Measurements from ENCODE around the gene FBXO44. TPM values are rescaled to one million over a fixed set of nuclear protein-coding genes. Genes with fewer than 3 reads are reported as not detected.
A peak's percentile ranks its signal among the peaks of the same experiment; 100 is the strongest.
"Not testable (repeated sequence)": the region's sequence is repeated elsewhere in the genome, so short reads cannot be mapped to it uniquely, and the experiment has no call there.

The FBXO44 gene
- total and polyA plus RNA-seq, 2 donors (not counting 1 experiment from before 2014, with no cell fraction given) = 8.1 to 17.8 TPM

- H2AFZ ChIP-seq (ENCODE audit: low read length) = no peak overlapping the region
- no peaks in the 10 kb centered on the region for H3K9me3 ChIP-seq (ENCODE audit: control insufficient read depth, insufficient read depth, low read depth, low read length)
- H3K27me3 ChIP-seq (ENCODE audit: control insufficient read depth, insufficient read depth, low read length) = peaks cover 9% of the 10 kb centered on the region
- H3K9ac ChIP-seq (ENCODE audit: insufficient read depth, low read length) = no peak overlapping the region
- H3K36me3 ChIP-seq (ENCODE audit: control insufficient read depth, insufficient read depth, low read length) = no peaks in the 10 kb centered on the region
- TF ChIP-seq EZH2 (IDR thresholded peaks at IDR 0.05; ENCODE audit: low read length, missing control alignments) (no peak), CTCF (conservative IDR thresholded peaks at IDR 0.05 in 1 of 2, IDR thresholded peaks at IDR 0.05 in 1 of 2; ENCODE audit: low read depth in 1 of 2, low read length in 2 of 2) (no peak)
- no peak for DNase-seq (ENCODE audit: low read depth in 2 of 2)
- no peak overlapping the region for H3K27ac ChIP-seq (ENCODE audit: insufficient read depth, low read length)
- no peaks in the 10 kb centered on the region for H4K20me1 ChIP-seq (ENCODE audit: control insufficient read depth, extremely low read depth, insufficient read depth, low read length)
- H3K4me1 ChIP-seq (ENCODE audit: control insufficient read depth, extremely low read depth, insufficient read depth, low read length) = no peaks in the 10 kb centered on the region
- no peak overlapping the region for H3K4me3 ChIP-seq (replicated peaks in 1 of 4; ENCODE audit: control extremely low read depth in 1 of 4, insufficient read depth in 1 of 4, low read depth in 3 of 4, low read length in 4 of 4)
- H3K79me2 ChIP-seq (ENCODE audit: control insufficient read depth, insufficient read depth, low read length) = no peaks in the 10 kb centered on the region
- H3K4me2 ChIP-seq (ENCODE audit: extremely low read depth, insufficient read depth, low read length) = no peak overlapping the region
These were observed 13.7 kb upstream of the FBXO44 start for GRCh38 chr1:11640944-11641343.

GRCh38 chr1:11641776-11642305 lies 12.8 kb upstream of the FBXO44 start:
- Histone ChIP-seq H3K27me3 (ENCODE audit: control insufficient read depth, insufficient read depth, low read length) (peaks cover 5% of the 10 kb centered on the region), H2AFZ (ENCODE audit: low read length) (no peak overlapping the region), H3K4me3 (replicated peaks in 1 of 4; ENCODE audit: control extremely low read depth in 1 of 4, insufficient read depth in 1 of 4, low read depth in 3 of 4, low read length in 4 of 4) (no peak overlapping the region), H3K9me3 (ENCODE audit: control insufficient read depth, insufficient read depth, low read depth, low read length) (no peaks in the 10 kb centered on the region), H4K20me1 (ENCODE audit: control insufficient read depth, extremely low read depth, insufficient read depth, low read length) (no peaks in the 10 kb centered on the region), H3K4me2 (ENCODE audit: extremely low read depth, insufficient read depth, low read length) (no peak overlapping the region), H3K9ac (ENCODE audit: insufficient read depth, low read length) (no peak overlapping the region), H3K27ac (ENCODE audit: insufficient read depth, low read length) (no peak overlapping the region), H3K36me3 (ENCODE audit: control insufficient read depth, insufficient read depth, low read length) (no peaks in the 10 kb centered on the region), H3K4me1 (ENCODE audit: control insufficient read depth, extremely low read depth, insufficient read depth, low read length) (no peaks in the 10 kb centered on the region), H3K79me2 (ENCODE audit: control insufficient read depth, insufficient read depth, low read length) (no peaks in the 10 kb centered on the region)
- TF ChIP-seq EZH2 (IDR thresholded peaks at IDR 0.05; ENCODE audit: low read length, missing control alignments) (no peak), CTCF (conservative IDR thresholded peaks at IDR 0.05 in 1 of 2, IDR thresholded peaks at IDR 0.05 in 1 of 2; ENCODE audit: low read depth in 1 of 2, low read length in 2 of 2) (no peak)
- DNase-seq (ENCODE audit: low read depth in 2 of 2) = no peak

- H3K27ac ChIP-seq (ENCODE audit: insufficient read depth, low read length); H3K4me1 ChIP-seq (ENCODE audit: control insufficient read depth, extremely low read depth, insufficient read depth, low read length); H3K36me3 ChIP-seq (ENCODE audit: control insufficient read depth, insufficient read depth, low read length); H3K79me2 ChIP-seq (ENCODE audit: control insufficient read depth, insufficient read depth, low read length); H3K9ac ChIP-seq (ENCODE audit: insufficient read depth, low read length); H3K4me2 ChIP-seq (ENCODE audit: extremely low read depth, insufficient read depth, low read length); H4K20me1 ChIP-seq (ENCODE audit: control insufficient read depth, extremely low read depth, insufficient read depth, low read length); H2AFZ ChIP-seq (ENCODE audit: low read length); H3K4me3 ChIP-seq (replicated peaks in 1 of 4; ENCODE audit: control extremely low read depth in 1 of 4, insufficient read depth in 1 of 4, low read depth in 3 of 4, low read length in 4 of 4); H3K27me3 ChIP-seq (ENCODE audit: control insufficient read depth, insufficient read depth, low read length); H3K9me3 ChIP-seq (ENCODE audit: control insufficient read depth, insufficient read depth, low read depth, low read length): not testable (repeated sequence)
- peak; percentile 20 to 67 for DNase-seq (ENCODE audit: low read depth in 2 of 2)
- TF ChIP-seq CTCF (conservative IDR thresholded peaks at IDR 0.05 in 1 of 2, IDR thresholded peaks at IDR 0.05 in 1 of 2; ENCODE audit: low read depth in 1 of 2, low read length in 2 of 2) = peak; percentile 98 to 99
These were observed 12.2 kb upstream of the FBXO44 start for GRCh38 chr1:11642418-11643017.
